VCaP (cell line): ENCODE data around the gene RPS6KB1.

ENCODE experiments used
- H3K27ac ChIP-seq: fragments of 450-650 bp; 2 replicates; pipeline ENCODE4 v1.5.1; 2017
- CTCF ChIP-seq: fragments of 450-650 bp; conservative IDR thresholded peaks from 2 replicates; pipeline ENCODE4 v1.5.1; 2017; ENCODE audit warnings: mild to moderate bottlenecking, moderate library complexity

Gene RPS6KB1

DNA sequence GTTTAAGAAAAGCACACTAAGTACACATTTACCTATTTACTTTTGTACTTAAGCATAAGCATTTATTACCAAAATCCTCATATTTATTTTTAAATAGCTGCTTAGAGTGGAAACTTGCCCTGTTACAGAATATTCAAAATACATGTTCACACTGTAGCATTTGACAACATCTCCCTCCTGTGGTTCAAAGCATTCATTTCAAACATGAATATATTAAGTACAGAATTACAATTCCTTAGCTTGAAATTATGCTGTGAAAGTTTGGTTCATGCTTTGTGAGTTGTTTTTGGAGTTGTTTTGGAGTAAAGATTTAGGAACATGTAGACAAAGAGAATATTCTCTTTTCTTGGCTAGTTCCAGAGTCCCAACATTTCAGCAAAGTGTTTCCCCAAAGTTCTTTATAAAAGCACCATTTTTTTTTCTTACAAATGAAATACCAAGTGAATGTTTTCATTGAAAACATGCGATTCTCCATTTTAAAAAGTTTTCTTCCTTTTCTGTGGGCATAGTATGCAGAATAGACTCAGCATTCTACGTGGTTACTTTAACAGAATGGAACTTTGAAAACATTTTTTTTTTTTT is 33.4 kb upstream of the RPS6KB1 start:
- H3K27ac ChIP-seq = peak overlapping the region; percentile 10; the same call in 1 of the 2 replicates
- peak; percentile 73 for TF ChIP-seq CTCF

GRCh38 chr17:59863616-59864015 is 29.3 kb upstream of the RPS6KB1 start:
- no peak for TF ChIP-seq CTCF
- H3K27ac ChIP-seq = peak overlapping the region; percentile 98

GRCh38 chr17:59869941-59870218 is 23.0 kb upstream of the RPS6KB1 start:
- peak overlapping the region; percentile 98 for H3K27ac ChIP-seq
- TF ChIP-seq CTCF = no peak

DNA sequence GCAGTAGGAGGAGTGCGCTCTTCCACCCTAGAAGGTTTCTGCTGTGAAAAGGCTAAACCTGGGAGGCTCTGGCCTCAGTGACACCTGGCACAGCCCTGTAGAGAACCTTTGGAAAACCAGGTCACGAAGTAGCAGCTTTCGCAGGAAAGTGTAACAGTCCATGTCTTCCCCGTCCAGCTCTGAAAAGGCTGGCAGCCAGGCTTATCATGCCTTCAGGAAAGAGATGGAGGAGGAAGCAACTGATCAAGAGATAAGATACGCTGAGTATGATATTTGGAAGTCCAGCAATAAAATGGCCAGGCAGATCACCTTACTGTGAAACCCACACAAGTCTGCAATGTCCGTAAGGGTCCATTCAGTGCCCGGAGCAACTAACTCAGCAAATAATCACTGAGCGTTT is 22.4 kb upstream of the RPS6KB1 start:
- TF ChIP-seq CTCF = no peak

DNA sequence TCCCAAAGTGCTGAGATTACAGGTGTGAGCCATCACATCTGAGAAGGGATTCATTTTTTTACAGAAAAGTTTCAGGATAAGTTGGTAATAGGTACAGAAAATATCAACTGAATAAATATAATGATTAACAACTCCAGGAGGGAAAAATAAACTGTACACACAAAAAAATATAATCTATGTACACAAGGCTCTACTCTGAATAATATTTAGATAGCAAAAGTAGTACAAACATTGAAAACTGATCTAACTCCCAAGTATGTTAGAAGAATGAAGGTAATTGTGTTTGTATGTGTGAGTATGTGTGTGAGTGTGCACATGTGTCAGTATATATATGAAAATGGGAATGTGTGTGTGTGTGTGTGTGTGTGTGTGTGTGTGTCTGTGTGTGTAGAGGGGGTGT is 20.6 kb upstream of the RPS6KB1 start:
- peak overlapping the region; percentile 98 for H3K27ac ChIP-seq
- no peak for TF ChIP-seq CTCF

More for the DNA sequence above, 22.4 kb upstream of the RPS6KB1 start:
- peak overlapping the region; percentile 98 for H3K27ac ChIP-seq

- H3K27ac ChIP-seq = peak overlapping the region; percentile 98
These were observed 19.5 kb upstream of the RPS6KB1 start for GRCh38 chr17:59873414-59873813.

DNA sequence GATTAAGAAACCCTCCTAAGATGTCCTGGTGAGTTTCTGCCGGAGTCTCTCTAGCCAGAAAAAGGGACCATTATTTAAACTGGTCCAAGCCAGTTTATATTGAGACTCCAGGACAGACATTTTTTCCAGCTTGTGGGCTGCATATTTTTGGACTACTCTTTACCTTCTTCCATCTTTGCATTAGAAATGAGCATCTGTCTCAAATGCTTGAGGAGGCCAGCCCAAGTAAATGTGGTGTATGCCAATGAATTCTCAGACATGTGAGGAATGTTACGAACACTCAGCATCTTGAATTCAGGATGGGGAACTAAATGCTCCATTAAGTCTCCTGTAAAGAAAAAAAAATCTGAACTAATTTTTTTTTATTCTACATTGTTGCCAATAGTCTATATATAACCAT is 18.5 kb upstream of the RPS6KB1 start:
- peak overlapping the region; percentile 18 for H3K27ac ChIP-seq
- TF ChIP-seq CTCF = no peak

DNA sequence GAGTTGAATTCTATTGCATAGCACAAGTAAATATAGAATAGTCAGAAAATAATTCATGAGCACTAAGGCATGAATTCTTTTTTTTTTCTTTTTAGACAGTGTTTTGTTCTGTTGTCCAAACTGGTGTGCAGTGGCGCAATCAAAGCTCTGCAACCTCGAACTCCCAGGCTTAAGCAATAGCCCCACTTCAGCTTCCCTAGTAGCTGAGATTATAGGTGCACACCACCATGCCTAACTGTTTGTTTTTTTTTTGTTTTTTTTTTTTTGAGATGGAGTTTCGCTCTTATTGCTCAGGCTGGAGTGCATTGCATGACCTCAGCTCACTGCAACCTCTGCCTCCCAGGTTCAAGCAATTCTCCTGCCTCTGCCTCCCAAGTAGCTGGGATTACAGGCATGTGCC is 16.8 kb upstream of the RPS6KB1 start:
- peak overlapping the region; percentile 5; the same call in 1 of the 2 replicates for H3K27ac ChIP-seq
- TF ChIP-seq CTCF = no peak
